GM11168 (cell line): ENCODE data around the gene TFF2.

Experiments used
- in situ Hi-C: fragments of 300-500 bp; cut with MboI; formaldehyde crosslinking; loops from one replicate; pipeline ENCODE4 v1.12.0; 2022; ENCODE audit warnings: low sequenced_read_pairs; ENCODE audit not compliant: unreplicated experiment

TFF2 gene

GRCh38 chr21:42384989-42385388, 34.2 kb upstream of the TFF2 start:
- in situ Hi-C loops, result no loop called here

GRCh38 chr21:42384156-42384945, 33.6 kb upstream of the TFF2 start:
- in situ Hi-C loops, result no loop called here

- in situ Hi-C loops, result no loop called here
These were observed 32.5 kb upstream of the TFF2 start for GRCh38 chr21:42383331-42383730.

GRCh38 chr21:42382915-42383314, 32.1 kb upstream of the TFF2 start:
- in situ Hi-C loops, result no loop called here

- in situ Hi-C loops, result no loop called here
These were observed 30.7 kb upstream of the TFF2 start for GRCh38 chr21:42381347-42381984.

- in situ Hi-C loops, result loop anchor here (10.0 kb wide), 1 partner anchor 65 kb away; no protein-coding TSS in a partner anchor
These were observed 28.8 kb upstream of the TFF2 start for GRCh38 chr21:42379426-42380215.

DNA sequence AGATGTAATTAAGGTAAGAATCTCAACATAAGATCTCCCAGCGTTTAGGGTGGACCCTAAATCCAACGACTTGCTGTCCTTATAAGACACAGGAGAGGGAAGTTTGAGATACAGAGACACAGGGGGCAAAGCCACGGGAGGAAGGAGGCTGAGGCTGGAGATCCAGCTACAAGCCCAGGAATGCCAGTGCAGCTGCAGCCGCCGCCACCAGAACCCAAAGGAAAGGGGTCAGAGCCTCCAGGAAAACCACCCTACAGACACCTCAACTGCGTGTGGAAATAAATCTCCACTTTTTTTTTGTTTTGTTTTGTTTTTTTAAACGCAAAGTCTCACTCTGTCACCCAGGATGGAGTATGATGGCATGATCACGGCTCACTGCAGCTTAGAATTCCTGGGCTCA, 27.6 kb upstream of the TFF2 start:
- in situ Hi-C loops, result loop anchor here (10.0 kb wide), 1 partner anchor 66 kb away; no protein-coding TSS in a partner anchor

- in situ Hi-C loops, result loop anchor here (10.0 kb wide), 1 partner anchor 67 kb away; no protein-coding TSS in a partner anchor
These were observed 27.2 kb upstream of the TFF2 start for GRCh38 chr21:42377951-42378340.

GRCh38 chr21:42377211-42377950, 26.6 kb upstream of the TFF2 start:
- in situ Hi-C loops, result loop anchor here (10.0 kb wide), 1 partner anchor 67 kb away; no protein-coding TSS in a partner anchor

DNA sequence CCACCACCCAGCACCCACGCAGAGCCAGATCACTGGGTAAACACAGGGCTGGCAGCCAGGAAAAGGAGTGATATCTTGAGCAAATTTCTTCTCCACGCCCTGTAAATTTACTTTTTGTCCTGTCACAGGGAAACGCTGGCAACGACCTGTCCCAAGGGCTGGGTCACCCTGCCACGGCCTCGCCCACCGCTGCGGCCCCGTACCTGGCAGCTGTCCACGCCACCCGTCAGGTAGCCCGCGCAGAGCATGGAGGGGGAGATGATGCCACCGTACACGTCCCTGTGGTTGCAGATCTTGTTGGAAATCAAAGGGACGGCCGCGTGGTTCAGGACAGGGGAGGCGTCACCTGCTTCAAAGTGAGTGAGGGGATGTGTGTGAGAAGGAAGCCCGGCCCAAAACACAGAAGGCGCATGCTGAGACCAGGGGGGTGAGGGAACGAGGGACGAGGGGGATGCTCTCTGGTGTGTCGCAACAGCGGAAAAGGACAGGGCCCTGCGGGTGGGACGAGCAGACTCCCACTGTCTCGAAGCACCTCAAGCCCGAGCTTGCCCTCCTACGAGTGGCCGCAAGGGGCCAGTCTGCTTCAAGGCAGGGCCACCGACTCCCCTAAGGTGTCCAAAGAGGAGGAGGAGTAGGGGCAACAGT, 25.7 kb upstream of the TFF2 start:
- in situ Hi-C loops, result loop anchor here (10.0 kb wide), 1 partner anchor 68 kb away; no protein-coding TSS in a partner anchor

GRCh38 chr21:42375966-42376337, 25.2 kb upstream of the TFF2 start:
- in situ Hi-C loops, result loop anchor here (10.0 kb wide), 1 partner anchor 69 kb away; no protein-coding TSS in a partner anchor

GRCh38 chr21:42375506-42375905, 24.7 kb upstream of the TFF2 start:
- in situ Hi-C loops, result loop anchor here (10.0 kb wide), 1 partner anchor 69 kb away; no protein-coding TSS in a partner anchor

DNA sequence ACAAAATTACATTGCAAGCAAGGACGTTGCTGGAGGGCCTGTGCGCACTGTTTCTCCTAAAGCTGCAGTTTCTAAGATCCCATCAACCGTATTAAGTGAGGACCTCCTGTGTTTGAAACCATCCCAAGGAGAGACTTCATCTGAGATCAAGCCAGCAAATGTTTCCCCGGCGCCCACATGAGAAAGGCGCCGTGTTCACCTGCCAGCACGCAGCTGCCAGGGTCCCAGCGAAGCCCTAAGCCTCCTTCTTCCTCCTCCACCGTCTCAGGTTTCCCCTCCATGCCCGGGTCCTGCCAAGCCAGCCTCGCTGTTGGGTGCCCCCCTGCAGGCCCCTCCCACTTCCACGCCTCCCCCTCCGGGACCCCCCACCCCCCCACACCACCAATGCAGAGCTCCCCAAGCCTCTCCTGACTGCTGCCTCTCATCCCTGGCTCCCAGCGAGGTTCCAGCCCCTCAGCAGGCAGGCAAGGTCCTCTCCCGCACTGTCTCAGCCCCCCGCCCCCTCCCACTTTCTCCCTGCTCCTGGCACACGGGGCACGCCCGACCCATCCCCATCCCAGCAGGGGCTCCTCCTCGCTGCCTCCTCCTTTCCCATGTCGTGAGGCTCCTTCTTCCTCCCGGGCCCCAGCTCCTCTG, 24.2 kb upstream of the TFF2 start:
- in situ Hi-C loops, result loop anchor here (10.0 kb wide), 1 partner anchor 70 kb away; no protein-coding TSS in a partner anchor

DNA sequence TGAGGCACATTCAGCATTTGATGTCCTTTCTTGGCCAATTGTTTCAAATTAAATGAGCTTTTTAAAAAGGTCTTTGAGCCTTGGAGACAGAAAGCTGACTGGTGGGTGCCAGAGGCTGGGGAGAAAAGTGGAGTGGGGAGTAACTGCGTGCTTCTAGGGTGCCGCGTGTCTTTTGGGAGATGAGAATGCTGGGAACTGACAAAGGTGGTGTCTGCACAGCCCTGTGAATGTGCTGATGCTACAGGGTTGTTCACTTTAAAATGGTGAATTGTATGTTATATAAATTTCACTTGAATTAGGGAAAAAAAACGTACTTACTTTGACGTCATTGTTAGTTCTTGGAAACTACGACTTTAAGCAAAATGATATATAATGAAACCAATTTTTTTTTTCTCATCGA, 23.7 kb upstream of the TFF2 start:
- in situ Hi-C loops, result loop anchor here (10.0 kb wide), 1 partner anchor 70 kb away; no protein-coding TSS in a partner anchor

GRCh38 chr21:42373908-42374455, 23.2 kb upstream of the TFF2 start:
- in situ Hi-C loops, result loop anchor here (10.0 kb wide), 1 partner anchor 71 kb away; no protein-coding TSS in a partner anchor

GRCh38 chr21:42373196-42373907, 22.6 kb upstream of the TFF2 start:
- in situ Hi-C loops, result loop anchor here (10.0 kb wide), 1 partner anchor 71 kb away; no protein-coding TSS in a partner anchor

DNA sequence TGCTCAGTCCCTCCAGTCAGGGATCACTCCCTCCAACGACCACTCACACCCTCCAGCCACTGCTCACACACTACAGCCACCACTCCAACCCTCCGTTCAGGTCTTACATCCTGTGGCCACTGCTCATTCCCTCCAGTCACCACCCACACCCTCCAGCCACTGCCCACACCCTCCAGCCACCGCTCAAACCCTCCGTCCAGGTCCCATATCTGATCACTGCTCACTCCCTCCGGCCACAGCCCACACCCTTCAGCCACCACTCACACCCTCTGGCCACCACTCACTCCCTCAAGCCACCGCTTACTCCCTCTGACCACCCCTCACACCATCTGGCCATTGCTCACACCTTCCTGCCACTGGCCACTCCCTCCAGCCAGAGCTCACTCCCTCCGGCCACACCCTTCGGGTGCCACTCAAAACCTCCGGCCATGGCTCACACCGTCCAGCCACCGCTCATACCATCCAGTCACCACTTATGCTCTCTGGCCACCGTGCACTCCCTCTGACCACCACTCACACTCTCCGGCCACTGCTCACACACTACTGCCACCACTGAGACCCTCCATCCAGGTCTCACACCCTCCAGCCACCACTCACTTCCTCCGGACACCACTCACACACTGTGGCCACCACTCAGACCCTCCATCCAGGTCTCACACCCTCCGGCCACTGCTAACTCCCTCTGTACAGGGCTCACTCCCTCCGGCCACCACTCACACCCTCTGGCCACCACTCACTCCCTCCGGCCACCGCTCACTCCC, 20.3 kb upstream of the TFF2 start:
- in situ Hi-C loops, result loop anchor here (10.0 kb wide), 1 partner anchor 74 kb away; no protein-coding TSS in a partner anchor
